Activated CD8-positive, alpha-beta memory T cell treated with anti-CD3 and anti-CD28 coated beads for 48 hours (primary cell): Measurements from ENCODE around the gene MVB12A.

ENCODE experiments used
- DNase-seq, 3 experiments: peaks; one replicate each; pipeline ENCODE4 v3.0.0-alpha.2; 2020; ENCODE audit warnings: low read depth in 2 of 3, low spot score in 2 of 3

MVB12A gene

GRCh38 chr19:17404621-17405249, 15.1 kb upstream of the MVB12A start:
- no peak for DNase-seq

GRCh38 chr19:17405250-17406045, 14.4 kb upstream of the MVB12A start, which contains the start of gene BST2:
TSS of gene BST2 (minus strand) at chr19:17405630. CDS start at chr19:17405575, 55 bp downstream.
- no peak for DNase-seq

- DNase-seq = no peak
Measured at GRCh38 chr19:17406046-17406886, 13.6 kb upstream of the MVB12A start.

GRCh38 chr19:17406887-17407196, 13.0 kb upstream of the MVB12A start:
- no peak for DNase-seq

GRCh38 chr19:17409990-17410389, 9.9 kb upstream of the MVB12A start:
- no peak for DNase-seq

GRCh38 chr19:17411801-17412200, 8.0 kb upstream of the MVB12A start:
- DNase-seq = no peak

- DNase-seq = no peak
Measured at GRCh38 chr19:17414097-17414496, 5.8 kb upstream of the MVB12A start.

- no peak for DNase-seq
Measured at GRCh38 chr19:17415121-17415520, 4.7 kb upstream of the MVB12A start.

GRCh38 chr19:17418710-17419109, 1.1 kb upstream of the MVB12A start:
- no peak for DNase-seq

- DNase-seq = no peak
Measured at GRCh38 chr19:17419154-17419620, 660 bp upstream of the MVB12A start.

GRCh38 chr19:17420475-17420924, 653 bp downstream of the MVB12A start:
- DNase-seq = no peak

GRCh38 chr19:17421942-17422341, 2.1 kb downstream of the MVB12A start:
- DNase-seq = no peak

GRCh38 chr19:17423429-17424208, 3.8 kb downstream of the MVB12A start:
- no peak for DNase-seq

GRCh38 chr19:17424743-17425365, 5.0 kb downstream of the MVB12A start:
- no peak for DNase-seq

GRCh38 chr19:17429641-17430113, 9.8 kb downstream of the MVB12A start:
- no peak for DNase-seq

- DNase-seq = no peak
Measured at GRCh38 chr19:17431417-17431816, 11.6 kb downstream of the MVB12A start.

GRCh38 chr19:17435218-17435617, 15.4 kb downstream of the MVB12A start:
- DNase-seq = no peak

- DNase-seq = no peak
Measured at GRCh38 chr19:17436094-17436873, 16.4 kb downstream of the MVB12A start.

- DNase-seq = no peak
Measured at GRCh38 chr19:17436874-17437267, 17.0 kb downstream of the MVB12A start.
